ES-I3 (cell line): ENCODE measurements around the gene GATC.

ENCODE experiments used
- H3K36me3 ChIP-seq: 2 replicates; pipeline ENCODE4 v1.6.1; 2013; ENCODE audit warnings: mild to moderate bottlenecking, low read length, control low read depth, moderate library complexity; ENCODE audit not compliant: insufficient read depth
- H3K4me1 ChIP-seq: 2 replicates; pipeline ENCODE4 v1.6.1; 2013; ENCODE audit warnings: mild to moderate bottlenecking, control low read depth, low read length; ENCODE audit not compliant: insufficient read depth
- H3K9ac ChIP-seq: 2 replicates; pipeline ENCODE4 v1.6.1; 2013; ENCODE audit warnings: low read depth, mild to moderate bottlenecking, low read length, moderate library complexity
- H3K9me3 ChIP-seq: 2 replicates; pipeline ENCODE4 v1.6.1; 2013; ENCODE audit warnings: mild to moderate bottlenecking, low read length, moderate library complexity; ENCODE audit not compliant: control insufficient read depth, insufficient read depth

The GATC gene

GRCh38 chr12:120445911-120446843 lies at the start of gene GATC, which contains the start of gene TRIAP1:
GATC (plus strand) TSS chr12:120446444; CDS start chr12:120446481, 37 bp downstream.
TRIAP1 (minus strand) TSS chr12:120446384; CDS start chr12:120446372, 12 bp downstream.
- Histone ChIP-seq H3K9ac (peak within 1 kb of the TSS; percentile 99), H3K9me3 (no peaks in the 10 kb centered on the region), H3K36me3 (peaks cover 25% of the 10 kb centered on the region)

GRCh38 chr12:120397824-120398540 lies 48.3 kb upstream of the GATC start:
- Histone ChIP-seq H3K9ac (no peak overlapping the region), H3K9me3 (no peaks in the 10 kb centered on the region), H3K4me1 (peaks cover 19% of the 10 kb centered on the region; the same call in 1 of the 2 replicates), H3K36me3 (no peaks in the 10 kb centered on the region)

More at GRCh38 chr12:120445911-120446843, at the start of gene GATC, which contains the start of gene TRIAP1:
- H3K4me1 ChIP-seq, result peaks cover 9% of the 10 kb centered on the region

- H3K9ac ChIP-seq, result no peak overlapping the region
- H3K36me3 ChIP-seq, result no peaks in the 10 kb centered on the region
- no peaks in the 10 kb centered on the region; the same call in 1 of the 2 replicates for H3K9me3 ChIP-seq
- H3K4me1 ChIP-seq, result peaks cover 11% of the 10 kb centered on the region; the same call in 1 of the 2 replicates
These were observed 46.7 kb upstream of the GATC start for GRCh38 chr12:120399531-120399930.

GRCh38 chr12:120402217-120402616 lies 44.0 kb upstream of the GATC start:
- H3K4me1 ChIP-seq, result peaks cover 11% of the 10 kb centered on the region; the same call in 1 of the 2 replicates
- no peaks in the 10 kb centered on the region; the same call in 1 of the 2 replicates for H3K9me3 ChIP-seq
- no peaks in the 10 kb centered on the region for H3K36me3 ChIP-seq
- H3K9ac ChIP-seq, result peak overlapping the region; percentile 40; the same call in 1 of the 2 replicates

- H3K36me3 ChIP-seq, result no peaks in the 10 kb centered on the region
- H3K9ac ChIP-seq, result no peak overlapping the region
- peaks cover 11% of the 10 kb centered on the region; the same call in 1 of the 2 replicates for H3K4me1 ChIP-seq
- H3K9me3 ChIP-seq, result no peaks in the 10 kb centered on the region; the same call in 1 of the 2 replicates
These were observed 42.4 kb upstream of the GATC start for GRCh38 chr12:120403869-120404268.

- H3K9me3 ChIP-seq, result no peaks in the 10 kb centered on the region; the same call in 1 of the 2 replicates
- no peak overlapping the region for H3K9ac ChIP-seq
- H3K4me1 ChIP-seq, result peaks cover 9% of the 10 kb centered on the region; the same call in 1 of the 2 replicates
- H3K36me3 ChIP-seq, result no peaks in the 10 kb centered on the region
These were observed 42.0 kb upstream of the GATC start for GRCh38 chr12:120404271-120404670.

- H3K36me3 ChIP-seq, result no peaks in the 10 kb centered on the region
- H3K9me3 ChIP-seq, result no peaks in the 10 kb centered on the region; the same call in 1 of the 2 replicates
- peaks cover 3% of the 10 kb centered on the region; the same call in 1 of the 2 replicates for H3K4me1 ChIP-seq
- H3K9ac ChIP-seq, result no peak overlapping the region
These were observed 40.2 kb upstream of the GATC start for GRCh38 chr12:120406069-120406468.

- Histone ChIP-seq H3K36me3 (no peaks in the 10 kb centered on the region), H3K4me1 (peaks cover 3% of the 10 kb centered on the region; the same call in 1 of the 2 replicates), H3K9ac (no peak overlapping the region), H3K9me3 (no peaks in the 10 kb centered on the region; the same call in 1 of the 2 replicates)
These were observed 39.7 kb upstream of the GATC start for GRCh38 chr12:120406553-120406952.

- Histone ChIP-seq H3K36me3 (no peaks in the 10 kb centered on the region), H3K4me1 (no peaks in the 10 kb centered on the region; the same call in 1 of the 2 replicates), H3K9ac (no peak overlapping the region), H3K9me3 (no peaks in the 10 kb centered on the region; the same call in 1 of the 2 replicates)
These were observed 37.5 kb upstream of the GATC start for GRCh38 chr12:120408771-120409170.

GRCh38 chr12:120412421-120412820 lies 33.8 kb upstream of the GATC start:
- H3K9me3 ChIP-seq, result no peaks in the 10 kb centered on the region
- peaks cover 4% of the 10 kb centered on the region; the same call in 1 of the 2 replicates for H3K4me1 ChIP-seq
- no peaks in the 10 kb centered on the region for H3K36me3 ChIP-seq
- H3K9ac ChIP-seq, result no peak overlapping the region

GRCh38 chr12:120413901-120414695 lies 32.1 kb upstream of the GATC start:
- Histone ChIP-seq H3K9me3 (no peaks in the 10 kb centered on the region), H3K4me1 (peaks cover 4% of the 10 kb centered on the region; the same call in 1 of the 2 replicates), H3K9ac (0 out of 2 replicates have a peak overlapping the region, but pooled peaks have one; percentile 29), H3K36me3 (no peaks in the 10 kb centered on the region)

- Histone ChIP-seq H3K4me1 (peaks cover 4% of the 10 kb centered on the region; the same call in 1 of the 2 replicates), H3K9ac (no peak overlapping the region), H3K36me3 (no peaks in the 10 kb centered on the region), H3K9me3 (no peaks in the 10 kb centered on the region)
These were observed 29.6 kb upstream of the GATC start for GRCh38 chr12:120416490-120417216.
